GM12875 (cell line): ENCODE results near the gene PEX14.

Source experiments
- H3K4me3 ChIP-seq: one replicate; pipeline ENCODE4 v1.5.1; 2011; ENCODE audit warnings: low read depth, low read length, control low read depth
- TF ChIP-seq, protein P1 (sequence below): IDR thresholded peaks from 2 replicates; pipeline ENCODE4 v1.5.1; 2011; ENCODE audit warnings: low read depth, mild to moderate bottlenecking, control low read depth, inconsistent platforms, low read length, moderate library complexity, borderline replicate concordance; ENCODE audit not compliant: insufficient read depth

PEX14 gene

DNA sequence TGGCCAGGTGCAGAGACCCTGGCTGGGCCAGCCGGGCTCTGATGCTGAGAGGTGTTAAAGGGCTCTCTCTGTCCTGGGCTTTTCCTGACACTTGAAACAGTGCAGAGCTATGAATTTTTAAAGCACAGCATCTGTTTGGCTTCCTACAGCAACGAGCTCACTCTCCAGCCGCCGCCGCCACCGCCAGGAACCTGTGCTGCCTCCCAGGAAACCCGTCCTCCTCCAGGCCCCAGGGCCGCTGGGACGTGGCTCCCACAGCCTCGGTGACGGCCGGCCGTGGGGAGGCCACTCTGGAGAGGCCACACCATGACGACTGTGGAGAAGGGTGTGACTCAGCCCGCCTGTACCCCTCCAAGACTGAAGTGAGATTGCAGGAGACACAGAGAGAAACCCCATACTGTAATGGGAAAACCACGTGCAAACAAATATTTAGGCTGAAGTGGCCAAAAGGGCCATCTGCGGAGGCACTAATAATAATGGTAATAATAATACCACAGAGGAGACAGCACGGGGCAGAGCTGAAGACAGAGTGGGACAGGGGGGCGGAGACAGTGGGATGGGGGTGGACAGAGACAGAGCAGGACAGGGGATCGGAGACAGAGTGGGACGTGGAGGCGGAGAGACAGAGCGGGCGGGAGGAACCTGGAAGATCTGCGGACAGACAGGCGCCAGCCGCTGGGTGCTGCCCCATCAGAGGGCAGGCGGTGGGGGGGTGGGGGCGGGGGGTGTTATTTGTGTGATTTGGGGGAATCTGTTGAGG, 182.5 kb downstream of the PEX14 start:
- TF ChIP-seq, protein P1, sequence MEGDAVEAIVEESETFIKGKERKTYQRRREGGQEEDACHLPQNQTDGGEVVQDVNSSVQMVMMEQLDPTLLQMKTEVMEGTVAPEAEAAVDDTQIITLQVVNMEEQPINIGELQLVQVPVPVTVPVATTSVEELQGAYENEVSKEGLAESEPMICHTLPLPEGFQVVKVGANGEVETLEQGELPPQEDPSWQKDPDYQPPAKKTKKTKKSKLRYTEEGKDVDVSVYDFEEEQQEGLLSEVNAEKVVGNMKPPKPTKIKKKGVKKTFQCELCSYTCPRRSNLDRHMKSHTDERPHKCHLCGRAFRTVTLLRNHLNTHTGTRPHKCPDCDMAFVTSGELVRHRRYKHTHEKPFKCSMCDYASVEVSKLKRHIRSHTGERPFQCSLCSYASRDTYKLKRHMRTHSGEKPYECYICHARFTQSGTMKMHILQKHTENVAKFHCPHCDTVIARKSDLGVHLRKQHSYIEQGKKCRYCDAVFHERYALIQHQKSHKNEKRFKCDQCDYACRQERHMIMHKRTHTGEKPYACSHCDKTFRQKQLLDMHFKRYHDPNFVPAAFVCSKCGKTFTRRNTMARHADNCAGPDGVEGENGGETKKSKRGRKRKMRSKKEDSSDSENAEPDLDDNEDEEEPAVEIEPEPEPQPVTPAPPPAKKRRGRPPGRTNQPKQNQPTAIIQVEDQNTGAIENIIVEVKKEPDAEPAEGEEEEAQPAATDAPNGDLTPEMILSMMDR, result no peak
- H3K4me3 ChIP-seq, result no peak overlapping the region

DNA sequence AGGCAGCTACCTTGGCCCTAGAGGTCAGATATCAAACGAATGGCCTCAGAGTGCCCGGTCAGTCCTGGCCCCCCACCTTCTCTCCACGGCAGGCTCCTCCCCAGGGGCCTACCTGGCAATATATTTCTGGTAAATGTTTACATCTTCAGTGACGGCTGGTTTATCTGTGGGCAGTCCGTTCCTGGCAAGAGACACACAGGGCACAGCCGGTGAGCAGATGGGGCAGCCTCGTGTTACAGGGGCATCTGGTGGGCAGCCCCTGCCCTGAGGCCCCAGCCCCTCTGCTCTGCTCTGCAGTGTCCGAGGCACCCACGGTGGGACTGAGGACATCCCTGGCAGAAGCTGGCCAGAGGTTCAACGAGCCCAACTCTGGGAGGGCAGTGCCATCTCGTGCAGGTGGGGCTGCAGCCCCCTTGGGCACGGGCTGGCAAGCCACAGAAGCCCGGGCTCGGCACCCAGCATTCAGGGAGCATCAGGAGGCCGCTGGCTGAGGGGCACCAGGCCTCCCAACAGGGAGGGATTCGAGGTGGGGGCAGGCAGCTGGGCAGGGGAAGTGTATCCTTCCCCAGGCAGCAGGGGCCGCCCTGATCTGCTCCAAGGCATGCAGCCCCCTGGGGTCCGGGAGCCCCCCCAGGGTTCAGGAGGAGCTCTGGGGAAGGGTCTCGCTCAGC, 183.8 kb downstream of the PEX14 start:
- H3K4me3 ChIP-seq, result no peak overlapping the region
- TF ChIP-seq, protein P1, result no peak

DNA sequence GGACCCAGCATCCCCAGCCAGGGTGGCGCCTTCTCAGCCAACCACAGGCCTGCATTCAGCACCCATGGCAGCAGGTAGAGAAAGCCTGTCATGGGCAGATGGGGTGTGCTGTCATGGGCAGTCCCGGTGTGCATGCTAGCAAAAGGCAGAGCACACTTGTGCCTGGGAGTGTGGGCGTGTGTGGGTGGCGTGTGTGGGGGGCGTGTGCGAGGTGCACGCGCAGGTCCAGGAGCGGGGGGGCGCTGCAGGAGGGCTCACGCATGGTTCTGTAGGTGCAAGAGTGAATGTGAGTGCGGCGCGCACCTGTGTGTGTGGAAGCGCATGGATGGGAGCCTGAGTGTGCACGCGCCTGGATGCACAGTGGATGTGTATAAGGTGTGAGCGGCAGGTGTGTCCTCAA, 184.5 kb downstream of the PEX14 start:
- TF ChIP-seq, protein P1, result no peak

DNA sequence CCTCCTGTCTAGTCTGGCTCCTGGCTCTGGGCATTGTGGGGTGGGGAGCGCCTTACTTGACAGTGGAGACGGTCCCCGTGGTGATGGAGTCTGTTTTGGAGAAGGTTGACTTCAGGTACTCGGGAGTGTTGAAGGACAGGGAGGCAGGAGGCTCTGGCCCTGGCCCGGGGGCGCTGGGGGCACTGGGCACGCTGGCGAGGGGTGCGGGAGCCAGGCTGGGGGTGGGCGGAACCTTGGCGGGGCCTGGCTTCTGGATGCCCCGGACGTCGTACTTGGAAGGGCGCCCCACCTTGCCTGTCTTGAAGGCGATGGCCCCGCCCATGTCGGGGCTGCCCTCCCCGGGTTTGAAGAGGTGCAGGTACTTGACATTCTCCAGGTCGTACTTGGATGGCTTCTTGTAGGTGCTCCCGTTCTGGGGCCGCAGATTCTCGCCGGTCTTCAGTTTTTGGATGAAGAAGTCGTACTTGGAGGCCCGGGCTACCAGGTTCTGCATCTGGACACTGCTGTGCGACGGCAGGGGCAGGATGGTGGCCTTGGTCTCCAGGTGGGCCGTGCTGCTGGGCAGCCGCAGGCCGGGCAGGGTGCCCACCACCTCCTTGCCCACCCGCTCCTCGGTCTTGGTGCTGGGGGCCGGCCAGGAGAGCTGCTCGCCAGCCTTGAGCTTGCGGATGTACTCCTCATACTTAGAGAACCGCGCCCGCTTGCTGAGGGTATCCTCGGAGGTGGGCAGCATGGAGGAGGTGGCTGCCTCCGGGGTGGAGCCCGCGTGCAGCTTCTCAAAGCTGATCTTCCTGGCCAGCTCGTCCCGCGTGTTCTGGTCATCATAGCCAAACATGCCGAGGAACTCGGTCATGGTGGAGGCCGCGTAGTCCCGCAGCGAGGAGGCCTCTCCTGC, 185.1 kb downstream of the PEX14 start:
- TF ChIP-seq, protein P1, result no peak
- no peak overlapping the region for H3K4me3 ChIP-seq

More for the DNA sequence above, 184.5 kb downstream of the PEX14 start:
- no peak overlapping the region for H3K4me3 ChIP-seq

DNA sequence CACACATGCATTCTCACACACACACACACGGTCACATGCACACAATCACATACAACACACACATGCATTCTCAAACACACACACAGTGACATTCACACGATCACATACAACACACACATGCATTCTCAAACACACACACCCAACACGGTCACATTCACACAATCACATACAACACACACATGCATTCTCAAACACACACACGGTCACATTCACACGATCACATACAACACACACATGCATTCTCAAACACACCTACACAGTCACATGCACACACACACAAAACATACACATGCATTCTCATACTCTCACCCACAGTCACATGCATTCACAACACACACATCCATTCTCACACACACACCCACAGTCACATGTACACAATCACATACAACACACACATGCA, 186.7 kb downstream of the PEX14 start:
- TF ChIP-seq, protein P1, result no peak
- H3K4me3 ChIP-seq, result no peak overlapping the region

DNA sequence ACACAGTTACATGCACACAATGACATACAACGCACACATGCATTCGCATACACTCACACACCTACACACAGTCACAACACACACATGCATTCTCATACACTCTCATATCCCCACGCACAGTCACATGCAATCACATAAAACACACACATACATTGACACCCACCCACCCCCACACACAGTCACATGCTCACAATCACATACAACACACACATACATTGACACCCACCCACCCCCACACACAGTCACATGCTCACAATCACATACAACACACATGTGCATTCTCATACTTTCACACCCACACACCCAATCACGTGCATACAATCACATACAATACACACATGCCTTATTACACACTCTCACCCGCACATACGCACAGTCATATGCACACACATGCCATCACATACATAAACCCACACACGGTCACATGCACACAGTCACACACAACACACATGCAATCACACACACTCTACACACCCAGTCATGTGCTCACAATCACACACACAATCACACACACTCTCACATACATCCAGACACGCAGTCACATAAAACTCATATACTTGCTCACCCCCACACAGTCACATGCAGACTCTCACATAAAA, 187.4 kb downstream of the PEX14 start:
- H3K4me3 ChIP-seq, result no peak overlapping the region
- TF ChIP-seq, protein P1, result no peak
